Spleen (tissue), 7 donors: Measurements from ENCODE around the gene OR4C5.

ENCODE experiments used
- POLR2A ChIP-seq, 3 donors: fragments of 450-650 bp; IDR thresholded peaks; one replicate each; pipeline ENCODE4 v1.5.1; 2017; ENCODE audit warnings: antibody characterized with exemption in 3 of 3, mild to moderate bottlenecking in 1 of 3
- TF ChIP-seq, protein P1 (sequence below), 11 experiments: fragments of 200-600 bp in 7 of 11; fragments of 450-650 bp in 4 of 11; sonication (generic) in 4 of 11; IDR thresholded peaks in 8 of 11; conservative IDR thresholded peaks in 3 of 11; 1 replicate in 7 of 11; 2 replicates in 4 of 11; pipeline versions ENCODE4 v1.4.0 to v1.8.0; 2016 to 2021; ENCODE audit warnings: antibody characterized with exemption in 11 of 11, inconsistent platforms in 4 of 11, mild to moderate bottlenecking in 1 of 11
- donor health status: DM: no; HTN: no; CAD: no; lungs with moderate emphysema.
- donor health status: DM: no; HTN: no; CAD: no.
- donor health status: DM: no; HTN: no; CAD: no.

DNA sequence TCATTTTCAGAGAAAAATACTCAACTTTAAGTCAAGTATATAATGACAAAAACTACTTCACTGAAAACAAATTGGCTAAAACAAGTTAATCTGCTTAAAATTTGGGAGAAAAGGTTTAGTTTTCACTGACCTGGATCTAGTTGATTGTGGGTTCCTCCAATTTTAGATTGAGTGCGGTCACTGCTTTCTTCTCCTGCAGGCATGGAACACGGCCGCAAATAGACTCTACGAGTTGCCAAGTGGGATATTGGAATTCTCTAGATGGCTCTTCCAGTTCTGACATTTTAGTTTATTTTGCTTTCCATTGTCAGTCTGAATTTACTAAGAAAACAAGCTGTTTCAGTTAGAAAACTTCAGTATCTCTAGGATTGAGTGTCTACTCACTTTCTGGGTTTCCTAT lies 12.3 kb downstream of the OR4C5 start:
- TF ChIP-seq, protein P1, sequence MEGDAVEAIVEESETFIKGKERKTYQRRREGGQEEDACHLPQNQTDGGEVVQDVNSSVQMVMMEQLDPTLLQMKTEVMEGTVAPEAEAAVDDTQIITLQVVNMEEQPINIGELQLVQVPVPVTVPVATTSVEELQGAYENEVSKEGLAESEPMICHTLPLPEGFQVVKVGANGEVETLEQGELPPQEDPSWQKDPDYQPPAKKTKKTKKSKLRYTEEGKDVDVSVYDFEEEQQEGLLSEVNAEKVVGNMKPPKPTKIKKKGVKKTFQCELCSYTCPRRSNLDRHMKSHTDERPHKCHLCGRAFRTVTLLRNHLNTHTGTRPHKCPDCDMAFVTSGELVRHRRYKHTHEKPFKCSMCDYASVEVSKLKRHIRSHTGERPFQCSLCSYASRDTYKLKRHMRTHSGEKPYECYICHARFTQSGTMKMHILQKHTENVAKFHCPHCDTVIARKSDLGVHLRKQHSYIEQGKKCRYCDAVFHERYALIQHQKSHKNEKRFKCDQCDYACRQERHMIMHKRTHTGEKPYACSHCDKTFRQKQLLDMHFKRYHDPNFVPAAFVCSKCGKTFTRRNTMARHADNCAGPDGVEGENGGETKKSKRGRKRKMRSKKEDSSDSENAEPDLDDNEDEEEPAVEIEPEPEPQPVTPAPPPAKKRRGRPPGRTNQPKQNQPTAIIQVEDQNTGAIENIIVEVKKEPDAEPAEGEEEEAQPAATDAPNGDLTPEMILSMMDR (IDR thresholded peaks at IDR 0.05 in 8 of 11, conservative IDR thresholded peaks at IDR 0.05 in 3 of 11): no peak
- no peak for TF ChIP-seq POLR2A (IDR thresholded peaks at IDR 0.05)
